Measurements from ENCODE around the gene PHOSPHO2.

Gene PHOSPHO2

DNA sequence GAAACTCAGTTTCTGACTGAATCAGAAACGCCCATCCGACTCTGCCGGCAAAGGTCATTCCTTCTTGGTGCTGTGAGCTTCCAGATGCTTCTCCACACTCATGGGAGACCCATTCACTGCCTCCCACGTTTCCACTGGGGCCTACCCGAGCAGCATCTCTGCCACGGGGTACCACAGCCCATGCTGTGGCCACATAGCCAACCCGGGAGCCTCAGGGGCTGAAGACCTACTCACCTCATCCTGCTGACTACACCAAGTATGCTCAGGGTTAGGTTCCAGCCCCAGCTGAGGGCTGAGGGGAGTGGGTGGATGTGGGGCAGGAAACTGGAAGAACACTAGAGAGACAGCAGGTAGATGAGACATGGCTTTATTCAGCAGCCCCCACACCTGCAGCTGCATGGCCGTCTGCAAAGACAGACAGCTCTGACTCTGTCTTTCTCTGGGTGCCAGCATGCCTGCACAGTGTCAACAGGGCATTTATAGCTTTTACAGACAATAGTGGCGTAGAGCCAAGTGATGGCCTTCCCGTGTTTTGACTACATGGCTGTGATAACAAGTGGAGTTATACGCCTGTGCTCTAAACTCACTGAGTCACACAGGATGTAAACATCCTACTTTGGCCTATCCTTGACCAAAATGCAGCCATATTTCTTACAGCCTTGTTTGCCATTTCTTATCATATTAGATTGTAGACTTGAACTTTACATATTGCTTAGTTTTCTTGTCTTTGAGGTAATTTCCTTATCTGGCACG is 22.8 kb downstream of the PHOSPHO2 start:
- DNase-seq (ENCODE audit: low read depth) = peak; percentile 50

DNA sequence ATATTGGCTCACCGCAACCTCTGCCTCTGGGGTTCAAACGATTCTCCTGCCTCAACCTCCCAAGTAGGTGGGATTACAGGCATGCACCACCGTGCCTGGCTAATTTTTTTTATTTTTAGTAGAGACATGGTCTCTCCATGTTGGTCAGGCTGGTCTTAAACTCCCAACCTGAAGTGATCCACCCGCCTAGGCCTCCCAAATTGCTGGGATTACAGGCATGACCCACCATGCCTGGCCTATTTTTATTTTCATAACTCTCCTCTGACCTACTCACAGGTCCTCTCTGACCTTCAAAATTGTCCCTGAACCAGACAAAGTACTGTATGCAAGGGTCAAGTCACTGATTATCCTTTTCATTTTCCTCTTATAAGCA is 23.4 kb downstream of the PHOSPHO2 start:
- DNase-seq (ENCODE audit: low read depth) = no peak

DNA sequence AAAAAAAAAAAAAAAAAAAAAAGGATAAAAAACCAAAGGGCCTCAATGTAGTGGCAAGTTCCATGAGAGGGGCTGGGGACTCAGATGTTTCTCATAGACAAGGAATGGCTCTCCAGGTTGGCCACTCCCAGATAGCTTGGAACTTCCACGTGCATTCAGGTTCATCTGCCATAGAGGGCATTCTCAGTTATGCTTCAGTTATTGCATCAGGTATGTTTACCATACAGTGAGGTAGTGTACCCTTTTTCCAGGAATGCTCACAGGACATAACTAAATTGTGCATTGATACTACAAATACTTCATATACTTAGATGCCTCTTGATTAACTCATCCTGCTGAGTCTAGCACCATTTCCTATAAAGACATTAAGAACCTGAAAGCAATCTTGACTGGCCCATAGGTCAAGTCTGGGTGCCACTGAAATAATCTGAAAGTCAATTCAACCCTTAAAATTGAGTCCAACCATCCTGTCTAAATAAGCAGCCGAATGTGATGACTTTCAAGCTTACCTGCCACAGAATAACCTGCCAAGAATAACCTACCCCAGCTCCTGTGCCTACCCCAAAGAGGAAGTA is 24.7 kb downstream of the PHOSPHO2 start:
- DNase-seq (ENCODE audit: low read depth) = no peak

DNA sequence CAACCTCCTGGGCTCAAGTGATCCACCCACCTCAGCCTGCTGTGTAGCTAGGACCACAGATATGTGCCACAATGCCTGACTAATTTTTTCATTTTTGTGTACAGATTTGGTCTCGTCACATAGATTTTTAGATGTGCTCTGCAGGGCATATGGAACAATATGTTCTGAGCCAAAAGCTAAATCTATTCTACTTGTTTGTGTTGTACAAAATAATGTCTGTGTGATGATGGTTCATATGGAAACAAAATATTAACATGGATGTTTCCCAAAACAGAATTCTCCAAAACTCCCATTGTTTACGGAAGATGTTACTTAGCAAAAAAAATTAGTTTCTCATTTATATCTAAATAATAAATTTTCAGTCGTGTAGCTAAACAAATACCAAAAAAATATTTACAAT is 26.7 kb downstream of the PHOSPHO2 start:
- DNase-seq (ENCODE audit: low read depth) = no peak

DNA sequence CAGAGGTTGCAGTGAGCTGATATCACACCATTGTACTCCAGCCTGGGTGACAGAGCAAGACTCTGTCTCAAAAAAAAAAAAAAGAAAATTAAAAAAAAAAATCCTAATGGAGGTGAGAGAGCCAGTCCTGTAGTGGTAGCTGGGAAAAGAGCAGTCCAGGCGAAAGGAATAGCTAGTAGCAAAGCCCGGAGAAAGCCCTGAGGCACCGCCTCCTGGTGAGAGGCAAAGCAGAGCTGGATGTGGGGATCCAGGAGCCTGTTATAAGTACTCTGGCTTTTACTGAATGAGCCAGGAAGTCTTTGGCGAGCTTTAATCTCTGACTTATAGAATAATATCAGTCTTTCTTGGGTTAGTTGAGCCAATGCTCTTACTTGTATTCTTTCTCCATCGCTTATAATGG is 32.8 kb downstream of the PHOSPHO2 start:
- DNase-seq (ENCODE audit: low read depth) = no peak

DNA sequence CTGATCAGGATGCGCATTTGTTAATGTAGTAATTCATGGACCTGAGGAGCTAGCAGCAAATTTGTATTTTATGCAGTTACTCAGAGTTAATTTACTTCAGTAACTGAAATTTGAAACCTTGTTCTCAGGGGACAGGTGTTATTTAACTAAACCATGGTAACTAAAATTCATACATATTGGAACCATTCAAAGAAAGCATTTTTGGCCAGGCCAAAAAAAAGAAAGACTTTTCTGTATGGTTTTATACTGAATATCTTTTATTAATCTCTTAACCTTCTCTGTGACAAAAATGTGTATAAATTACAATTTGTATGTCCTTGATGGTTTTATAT is 35.0 kb downstream of the PHOSPHO2 start:
- DNase-seq (ENCODE audit: low read depth) = no peak

DNA sequence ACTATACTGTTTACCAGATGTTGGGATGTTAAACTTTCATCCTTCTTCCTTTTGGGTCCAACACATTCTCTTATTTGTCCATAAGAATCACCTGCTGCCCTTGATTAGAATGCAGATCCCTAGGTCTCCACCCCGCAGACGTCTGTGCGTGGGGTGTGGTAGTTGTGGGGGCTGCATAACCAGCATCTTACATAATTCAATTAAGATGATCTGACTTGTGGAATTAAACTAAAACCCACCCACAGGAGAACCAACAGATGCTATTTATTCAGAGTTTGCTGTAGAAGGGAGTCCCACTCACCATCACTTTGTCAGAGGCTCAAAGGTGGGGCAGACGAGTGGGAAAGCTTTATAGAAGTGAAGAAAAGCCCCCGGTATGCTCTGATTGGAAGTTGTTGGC is 37.8 kb downstream of the PHOSPHO2 start:
- no peak for DNase-seq (ENCODE audit: low read depth)

DNA sequence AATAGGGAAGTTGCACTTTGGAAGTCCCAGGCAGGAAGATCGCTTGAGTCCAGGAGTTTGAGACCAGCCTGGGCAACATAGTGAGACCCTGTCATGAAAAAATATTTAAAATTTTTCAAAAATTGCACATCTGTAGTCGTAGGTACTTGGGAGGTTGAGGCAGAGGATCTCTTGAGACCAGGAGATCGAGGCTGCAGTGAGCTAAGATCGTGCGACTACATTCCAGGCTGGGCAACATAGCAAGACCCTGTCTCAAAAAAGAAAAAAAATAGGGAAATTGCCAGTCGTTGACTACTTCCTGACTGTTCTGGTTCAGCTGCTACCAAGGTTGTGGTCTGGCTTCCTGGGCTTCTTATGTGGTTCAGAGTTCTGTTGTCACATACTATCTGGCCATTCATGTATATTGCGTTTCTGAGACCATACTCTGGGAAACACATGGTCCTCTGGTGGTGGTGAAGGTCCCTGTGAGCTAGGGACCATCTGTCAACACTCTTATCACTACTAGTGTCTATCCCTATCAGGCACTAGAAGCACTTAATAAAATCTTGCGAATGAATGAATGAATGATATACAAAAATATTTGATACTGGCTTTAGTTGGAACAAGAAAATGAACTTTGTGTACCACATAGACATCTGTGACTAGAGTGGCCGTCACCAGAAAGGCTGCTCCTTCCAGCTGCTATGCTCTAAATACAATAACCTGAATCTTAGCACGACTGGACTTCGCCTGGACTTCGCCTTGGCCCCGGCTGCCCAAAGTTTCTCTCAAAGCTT is 38.5 kb downstream of the PHOSPHO2 start:
- no peak for DNase-seq (ENCODE audit: low read depth)

DNA sequence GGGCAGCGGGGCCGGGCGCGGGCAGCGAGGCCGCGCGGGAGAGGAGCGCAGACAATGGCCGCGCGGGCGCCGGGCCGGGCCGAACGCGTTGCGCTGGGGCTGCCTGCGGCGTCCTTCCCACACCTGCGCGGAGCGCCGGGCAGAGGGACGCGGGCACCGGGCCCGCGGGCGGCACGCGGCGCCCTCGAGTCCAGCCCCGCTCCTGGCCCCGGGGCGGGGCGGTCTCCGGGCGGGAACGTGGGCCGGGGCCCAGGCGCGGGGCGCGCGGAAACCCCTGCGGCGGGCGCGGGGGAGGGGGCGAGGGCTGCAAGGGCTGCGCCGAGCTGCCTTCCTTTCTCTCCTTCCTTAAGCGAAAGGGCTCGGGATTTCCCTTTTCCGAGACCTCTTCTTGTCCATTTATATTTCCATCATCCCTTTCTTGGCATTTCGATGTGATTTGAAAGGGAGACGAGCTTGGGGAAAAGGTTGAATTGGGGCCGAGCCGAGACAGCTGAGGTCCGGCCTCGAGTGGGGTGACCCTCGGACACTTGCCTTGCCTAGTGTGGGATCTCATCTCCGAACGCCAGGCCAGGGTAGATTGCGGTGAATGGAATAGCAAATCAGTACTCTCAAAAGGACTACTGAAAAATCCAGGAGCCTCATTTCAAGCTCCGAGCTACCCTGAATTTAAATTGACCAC is 40.0 kb downstream of the PHOSPHO2 start:
- no peak for DNase-seq (ENCODE audit: low read depth)

DNA sequence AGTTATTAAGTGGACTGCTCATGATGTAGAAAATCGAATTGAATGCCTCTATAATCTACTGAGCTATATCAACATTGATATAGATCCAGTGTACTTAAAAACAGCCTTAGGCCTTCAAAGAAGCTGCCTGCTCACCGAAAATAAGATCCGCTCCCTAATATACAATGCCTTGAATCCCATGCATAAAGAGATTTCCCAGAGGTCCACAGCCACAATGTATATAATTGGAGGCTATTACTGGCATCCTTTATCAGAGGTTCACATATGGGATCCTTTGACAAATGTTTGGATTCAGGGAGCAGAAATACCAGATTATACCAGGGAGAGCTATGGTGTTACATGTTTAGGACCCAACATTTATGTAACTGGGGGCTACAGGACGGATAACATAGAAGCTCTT is 41.4 kb downstream of the PHOSPHO2 start:
- no peak for DNase-seq (ENCODE audit: low read depth)

DNA sequence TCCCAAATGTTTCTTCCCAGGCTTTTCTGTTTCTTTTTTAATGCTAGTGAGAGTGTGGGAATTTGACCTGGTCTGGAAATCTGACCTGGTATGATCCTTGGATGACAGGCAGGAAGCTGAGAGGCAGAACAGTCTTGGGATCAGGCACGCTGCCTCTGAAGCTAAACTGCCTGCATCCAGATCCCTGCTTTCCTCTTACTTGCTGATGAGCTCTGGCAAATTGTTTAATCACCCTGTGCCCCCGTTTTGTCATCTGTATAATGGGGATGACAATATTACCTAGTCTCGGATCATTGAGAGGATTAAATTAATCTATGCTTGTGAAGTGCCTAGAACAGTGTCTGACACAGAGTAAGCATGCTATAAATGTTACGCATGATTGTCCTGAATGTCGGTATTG is 42.6 kb downstream of the PHOSPHO2 start:
- peak; percentile 54 for DNase-seq (ENCODE audit: low read depth)

DNA sequence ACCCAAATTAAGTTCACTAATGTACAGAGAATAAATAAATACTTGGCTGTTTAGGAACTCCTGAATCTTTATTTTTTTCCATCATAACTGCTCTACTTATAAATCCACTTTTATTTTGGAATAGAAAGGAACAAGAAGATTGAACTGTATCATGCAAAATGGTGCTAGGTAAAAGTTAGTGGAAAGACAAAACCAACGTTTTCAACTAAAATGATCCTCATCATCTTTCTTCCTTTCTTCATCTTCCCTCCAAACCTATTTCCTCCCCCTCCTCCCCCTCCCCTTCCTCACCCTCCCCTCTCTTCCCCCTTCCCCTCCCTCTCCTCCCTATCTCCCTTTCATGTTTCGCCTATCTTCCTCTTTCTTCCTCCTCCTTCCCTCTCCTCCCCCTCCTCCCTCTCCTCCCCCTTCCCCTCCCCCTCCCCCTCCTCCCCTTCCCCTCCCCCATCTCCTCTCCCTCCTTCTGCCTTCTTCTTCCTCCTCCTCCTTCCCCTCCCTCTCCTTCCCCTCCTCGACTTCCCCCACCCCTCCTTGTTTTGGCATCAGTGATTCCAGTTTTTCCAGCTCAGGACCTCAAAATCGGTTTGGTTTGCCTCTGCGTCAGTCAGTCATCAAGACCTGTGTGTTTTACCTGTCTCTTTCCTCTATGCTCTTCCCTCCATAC is 44.4 kb downstream of the PHOSPHO2 start:
- DNase-seq (ENCODE audit: low read depth) = no peak

DNA sequence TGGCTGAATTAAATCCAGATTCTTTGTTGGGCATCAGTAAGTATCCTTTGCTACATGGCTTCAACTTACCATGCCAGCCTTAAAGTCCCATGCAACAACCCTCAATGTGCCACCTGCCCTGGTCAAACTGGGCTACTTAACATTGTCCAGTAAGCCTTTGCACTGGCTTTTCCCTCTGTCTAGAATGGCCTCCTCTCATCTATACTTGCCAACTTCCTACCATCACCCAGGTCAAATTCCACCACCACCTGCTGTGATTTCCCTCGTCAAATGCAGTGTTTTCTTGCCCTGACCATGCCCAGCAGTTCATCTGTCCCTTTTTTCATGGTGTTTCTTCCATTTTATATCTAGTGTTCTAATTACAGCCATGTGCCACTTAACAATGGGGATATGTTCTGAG is 45.1 kb downstream of the PHOSPHO2 start:
- no peak for DNase-seq (ENCODE audit: low read depth)

DNA sequence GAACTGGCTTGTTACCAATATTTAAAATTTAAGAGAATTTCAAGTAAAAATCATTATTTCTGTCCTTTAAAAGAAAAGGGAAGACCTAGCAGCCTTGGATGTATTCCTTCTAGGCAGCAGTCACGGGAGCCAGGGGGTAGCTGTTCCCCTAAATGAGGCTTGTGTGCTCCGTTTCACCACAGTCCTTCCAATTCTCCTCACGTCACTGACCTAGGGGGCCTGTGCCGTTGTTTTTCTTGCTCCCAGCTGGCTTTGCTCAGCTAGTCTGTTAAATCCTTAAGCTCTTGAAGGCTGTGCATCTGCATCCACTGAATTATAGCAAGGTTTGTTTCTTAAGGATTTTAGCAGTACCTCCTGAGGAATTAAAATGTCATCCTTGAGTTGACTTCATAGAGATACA is 49.3 kb downstream of the PHOSPHO2 start:
- DNase-seq (ENCODE audit: low read depth) = no peak

DNA sequence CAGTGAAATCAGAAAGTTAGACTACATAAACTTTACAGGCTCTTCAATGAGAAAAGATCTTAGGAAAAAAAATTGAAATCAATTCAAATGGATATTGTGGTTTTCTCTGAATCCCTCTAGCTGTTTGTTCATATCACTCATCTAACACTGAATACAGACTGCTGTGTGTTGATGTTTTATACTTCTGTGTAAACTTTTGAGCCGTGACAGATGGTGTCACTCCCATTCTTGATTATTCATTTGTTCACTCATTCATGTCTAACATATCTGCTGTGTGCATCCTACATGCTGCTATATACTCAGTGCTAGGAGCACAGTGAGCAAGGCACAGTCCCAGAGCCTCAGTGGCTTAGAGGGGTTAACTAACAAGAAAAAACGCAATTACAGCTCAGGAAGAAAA is 52.0 kb downstream of the PHOSPHO2 start:
- no peak for DNase-seq (ENCODE audit: low read depth)

DNA sequence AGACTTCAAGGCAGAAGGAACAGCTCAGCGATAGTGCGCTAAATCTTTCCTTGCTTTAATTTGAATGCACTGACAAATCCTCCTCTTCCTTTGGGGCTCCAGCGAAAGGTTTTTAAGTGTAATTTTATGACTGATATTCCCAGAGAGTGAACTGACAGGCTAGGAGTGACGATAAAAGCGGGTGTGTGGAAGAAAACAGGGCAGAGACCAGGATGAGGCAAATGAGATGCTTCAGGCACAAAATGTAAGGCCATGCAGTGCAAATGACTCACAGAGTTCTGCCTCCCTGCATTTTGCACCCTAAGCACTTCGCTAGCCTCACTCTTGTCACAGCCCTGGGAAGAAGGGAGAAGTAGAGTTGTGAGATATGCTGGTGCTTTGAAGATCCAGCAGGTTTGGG is 54.0 kb downstream of the PHOSPHO2 start:
- no peak for DNase-seq (ENCODE audit: low read depth)

Measured in amniotic epithelial cell (primary cell).